ENCODE measurements around the gene KCNH1.

The KCNH1 gene

DNA sequence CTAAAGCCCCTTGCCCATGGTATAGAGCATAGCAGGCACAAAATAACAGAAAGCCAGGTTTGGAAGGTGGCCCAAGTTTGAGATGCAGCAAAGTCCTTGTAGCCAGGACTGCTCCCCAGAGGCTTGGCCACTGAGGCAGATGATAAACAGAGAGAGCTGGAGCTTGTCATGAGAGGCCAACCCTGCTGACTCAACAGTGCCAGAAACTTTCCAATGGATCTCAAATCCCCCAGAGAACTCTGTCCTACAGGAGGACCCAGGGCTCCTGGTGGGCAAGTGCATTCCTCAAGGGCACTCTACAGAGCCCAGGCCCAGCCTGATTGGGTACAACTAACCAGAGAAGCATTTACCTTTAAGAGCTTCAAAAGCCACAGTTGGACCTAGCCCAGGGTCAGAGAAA lies 280.7 kb downstream of the KCNH1 start:
- DNase-seq: no peak

- no peak for DNase-seq
These were observed 283.4 kb downstream of the KCNH1 start for GRCh38 chr1:210850556-210850955.

GRCh38 chr1:210848474-210848873 lies 285.5 kb downstream of the KCNH1 start:
- DNase-seq: no peak

GRCh38 chr1:210841926-210842625 lies 291.9 kb downstream of the KCNH1 start:
- no peak for DNase-seq

GRCh38 chr1:210830034-210831028 lies 303.6 kb downstream of the KCNH1 start:
- no peak for DNase-seq

DNA sequence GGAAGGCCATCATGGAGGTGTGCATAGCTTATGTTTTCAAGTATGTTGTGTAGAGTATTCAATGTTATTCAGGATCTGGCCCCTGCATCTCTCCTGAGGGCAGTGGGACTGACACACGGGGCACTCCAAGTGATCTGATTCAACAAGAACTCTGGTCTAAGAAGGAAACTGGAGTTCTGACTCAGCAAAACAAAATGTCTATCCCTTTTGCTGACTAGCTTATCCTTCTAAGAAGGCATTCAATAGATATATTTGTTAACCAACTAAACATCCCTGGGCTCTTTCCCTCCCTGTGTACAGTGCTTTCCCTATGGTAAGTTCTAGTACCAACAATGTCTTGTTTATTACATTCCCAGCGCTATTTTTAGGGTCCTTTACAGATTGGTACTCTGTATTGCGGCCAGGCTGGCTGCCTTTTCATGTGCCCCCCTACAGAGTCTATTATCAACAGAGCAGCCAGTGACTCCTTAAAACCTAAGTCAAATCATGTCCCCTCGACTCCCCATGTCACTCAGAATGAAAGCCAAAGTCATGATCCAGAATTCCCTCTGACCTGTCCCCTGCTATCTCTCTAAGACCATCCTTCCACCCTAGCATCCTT lies 304.9 kb downstream of the KCNH1 start:
- no peak for DNase-seq

- DNase-seq: no peak
These were observed 306.5 kb downstream of the KCNH1 start for GRCh38 chr1:210827481-210827880.

- no peak for DNase-seq
These were observed 307.3 kb downstream of the KCNH1 start for GRCh38 chr1:210826686-210827085.

GRCh38 chr1:210822932-210823331 lies 311.0 kb downstream of the KCNH1 start:
- no peak for DNase-seq

- no peak for DNase-seq
These were observed 311.7 kb downstream of the KCNH1 start for GRCh38 chr1:210822241-210822640.

DNA sequence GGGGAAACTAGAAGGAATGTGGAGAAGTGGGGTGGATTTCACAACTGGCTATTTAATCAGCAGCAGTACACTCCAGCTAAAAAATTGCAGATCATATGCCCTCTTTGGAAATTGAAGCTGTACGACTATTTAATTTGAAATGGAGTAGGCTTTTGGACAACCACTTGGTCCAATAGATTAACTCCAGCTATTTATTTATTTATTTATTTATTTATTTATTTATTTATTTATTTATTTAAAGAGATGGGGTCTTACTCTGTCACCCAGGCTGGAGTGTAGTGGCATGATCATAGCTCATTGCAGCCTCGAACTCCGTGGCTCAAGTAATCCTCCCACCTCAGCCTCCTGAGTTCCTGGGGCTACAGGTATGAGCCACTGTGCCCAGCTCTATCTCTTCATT lies 312.3 kb downstream of the KCNH1 start:
- DNase-seq: no peak

DNA sequence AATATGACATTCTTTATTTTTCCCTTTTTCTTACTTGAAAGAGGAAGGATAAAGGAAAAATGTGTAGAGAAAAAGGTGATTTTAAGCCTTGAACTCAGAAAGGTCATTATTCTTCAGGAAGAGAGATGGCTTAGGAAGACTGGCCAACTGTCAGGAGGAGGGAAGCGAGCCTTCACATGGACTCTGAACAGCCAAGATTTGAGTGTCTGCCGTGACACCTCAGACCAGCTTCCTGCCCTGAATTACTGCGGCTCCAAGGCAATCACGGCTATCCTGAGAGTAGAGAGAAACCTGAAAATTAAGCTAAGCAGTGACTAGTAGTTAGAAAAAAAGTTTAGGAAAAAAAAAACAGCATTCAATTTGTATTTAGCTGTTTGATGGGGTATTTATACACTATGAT lies 314.7 kb downstream of the KCNH1 start:
- DNase-seq: no peak

DNA sequence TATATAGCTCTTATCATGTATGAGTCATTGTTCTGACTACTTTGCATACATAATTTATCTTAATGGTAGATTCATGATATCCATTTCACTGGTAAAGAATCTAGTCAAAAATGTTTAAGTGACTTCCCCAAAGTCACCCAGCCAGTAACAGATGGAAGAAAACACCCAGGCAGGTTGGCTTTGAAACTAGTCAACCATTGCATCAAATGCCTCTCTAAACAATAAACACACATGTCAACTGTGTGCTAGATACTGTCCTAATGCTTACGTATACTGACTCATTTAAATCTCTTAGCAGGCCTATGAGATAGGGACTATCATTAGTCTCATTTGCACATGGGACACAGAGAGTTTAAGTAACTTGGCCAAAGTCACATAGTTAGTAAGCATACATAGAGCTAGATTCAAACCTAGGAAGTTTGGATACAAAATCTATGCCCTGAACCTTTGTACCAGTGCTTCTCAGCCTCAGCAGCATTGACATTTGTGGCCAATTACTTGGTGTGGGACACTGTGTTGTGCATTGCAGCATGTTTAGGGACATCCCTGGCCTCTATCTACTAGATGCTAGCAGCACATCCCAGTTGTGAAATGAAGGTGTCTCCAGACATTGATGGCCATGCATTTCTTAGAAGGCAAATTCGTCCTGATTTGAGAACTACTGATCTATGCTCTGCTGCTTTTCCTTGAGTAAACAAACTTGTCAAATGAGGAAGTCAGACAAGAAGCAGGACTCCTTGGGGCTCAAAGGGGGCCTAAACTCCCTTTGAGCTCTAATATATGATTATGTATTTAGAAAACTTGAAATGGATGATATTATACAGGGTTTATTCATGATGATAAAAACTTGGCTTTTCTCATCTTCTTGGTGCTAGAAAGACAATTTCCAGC lies 316.3 kb downstream of the KCNH1 start:
- no peak for DNase-seq

DNA sequence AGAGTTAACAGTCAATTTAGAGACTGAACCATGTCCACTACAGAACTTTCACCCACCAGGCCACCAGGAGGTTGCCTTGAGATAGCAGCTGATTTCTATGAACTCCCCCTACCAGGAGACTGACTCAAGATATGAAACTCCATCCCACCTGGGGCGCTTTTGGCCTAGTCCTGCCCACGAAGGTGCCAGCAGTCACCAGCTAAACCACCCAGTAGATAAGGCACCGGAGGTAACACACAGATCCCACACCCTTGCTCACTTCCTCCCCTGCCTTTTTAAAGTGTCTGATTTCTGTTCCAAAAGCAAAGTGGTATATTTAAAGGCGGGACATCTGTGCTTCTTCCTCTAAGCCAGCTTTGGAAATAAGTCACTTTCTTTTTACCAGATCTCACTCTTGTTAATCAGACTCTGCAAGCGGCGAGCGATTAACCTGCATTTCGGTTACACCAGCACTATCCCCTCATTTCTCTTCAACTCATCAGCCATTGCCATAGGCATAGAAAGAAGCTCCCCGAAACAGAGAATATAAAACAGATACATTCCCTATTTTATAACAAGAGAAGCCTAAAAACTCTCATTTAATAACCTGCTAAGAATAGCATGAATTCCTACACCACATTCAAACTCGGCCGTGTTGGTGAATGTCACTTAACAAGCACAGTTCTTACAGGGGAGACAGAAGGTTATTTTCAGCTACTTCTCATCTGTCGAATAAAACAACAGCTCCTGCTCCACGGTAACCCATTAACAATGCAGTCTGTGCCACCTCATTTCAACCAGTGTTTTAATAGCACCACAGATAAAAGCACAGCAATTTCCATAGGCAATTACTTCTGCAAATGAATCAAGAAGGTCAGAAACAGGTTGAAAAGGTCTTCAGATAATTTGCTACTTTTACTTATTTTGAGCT lies 318.1 kb downstream of the KCNH1 start:
- no peak for DNase-seq

DNA sequence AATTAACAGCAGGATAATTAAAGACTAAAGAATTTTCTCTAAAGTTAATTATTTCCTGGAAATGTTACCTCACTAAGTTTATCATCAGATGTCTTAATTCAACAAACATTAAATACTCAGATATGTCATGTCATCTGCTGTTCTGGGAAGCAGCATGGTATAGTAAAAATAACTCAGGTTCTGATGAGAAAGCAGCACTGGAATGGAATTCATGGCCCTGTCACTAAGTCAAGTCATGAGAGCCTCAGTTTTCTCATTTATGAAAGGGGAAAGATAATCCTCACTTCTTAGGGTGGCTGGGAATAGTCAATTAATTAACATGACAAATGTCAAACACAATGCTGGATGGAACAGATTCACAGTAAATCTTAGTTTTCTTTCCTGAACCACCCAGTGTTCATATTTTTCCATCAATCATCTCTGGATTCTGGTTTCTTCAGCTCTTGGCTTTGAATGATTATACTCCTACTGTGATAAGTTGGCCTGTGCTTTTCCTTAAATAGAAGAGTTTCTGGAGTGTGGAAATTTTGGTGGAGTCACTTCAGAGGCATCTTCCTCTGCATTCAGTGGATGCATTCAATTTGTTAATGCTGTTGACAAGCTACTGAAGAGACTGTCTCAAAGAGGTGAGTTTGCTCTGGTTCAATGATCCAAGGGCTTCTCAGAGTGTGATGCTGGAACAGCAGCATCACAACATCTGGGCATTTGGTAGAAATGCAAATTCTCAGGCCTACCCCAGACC lies 319.4 kb downstream of the KCNH1 start:
- DNase-seq: no peak

DNA sequence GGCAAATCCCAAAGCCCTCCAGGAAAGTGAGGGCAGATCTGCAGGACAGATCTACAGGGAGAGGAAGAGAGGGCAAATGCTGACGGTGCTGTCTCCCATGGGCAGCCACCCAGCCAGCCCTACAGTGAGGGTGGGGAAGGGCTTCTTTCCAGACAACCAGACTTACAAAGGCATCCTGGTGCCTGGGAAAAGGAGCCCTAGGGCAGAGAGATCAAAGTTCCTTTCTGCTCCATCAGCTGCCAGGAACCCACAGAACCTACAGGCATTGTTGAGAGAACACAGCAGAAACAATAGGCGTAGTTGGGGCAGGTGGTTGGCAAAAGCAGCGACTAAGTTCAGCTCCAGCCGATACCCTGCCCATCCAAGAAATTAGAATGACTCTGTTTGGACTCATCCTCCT lies 332.4 kb downstream of the KCNH1 start:
- no peak for DNase-seq

GRCh38 chr1:210800756-210801155 lies 333.2 kb downstream of the KCNH1 start:
- DNase-seq: no peak

DNA sequence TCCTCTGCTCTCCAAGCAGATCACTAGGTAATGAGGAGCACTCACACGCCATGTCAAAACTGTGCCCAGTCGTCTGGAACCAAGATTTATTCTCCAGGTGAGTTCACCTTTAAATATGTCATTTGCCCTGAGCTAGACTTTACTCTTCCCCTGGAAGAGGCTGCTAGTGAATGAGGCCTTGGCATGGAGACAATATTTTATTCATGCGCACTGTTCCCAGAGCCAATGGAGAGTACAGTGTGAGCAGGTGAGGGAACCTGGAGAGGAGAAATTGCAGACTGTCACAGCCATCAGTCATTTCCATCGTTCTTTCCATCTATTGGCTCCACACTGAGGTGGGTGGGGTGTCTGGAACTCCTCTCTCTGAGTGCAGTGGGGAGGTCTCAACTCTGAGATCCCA lies 333.6 kb downstream of the KCNH1 start:
- no peak for DNase-seq

GRCh38 chr1:210797422-210797821 lies 336.5 kb downstream of the KCNH1 start:
- no peak for DNase-seq

DNA sequence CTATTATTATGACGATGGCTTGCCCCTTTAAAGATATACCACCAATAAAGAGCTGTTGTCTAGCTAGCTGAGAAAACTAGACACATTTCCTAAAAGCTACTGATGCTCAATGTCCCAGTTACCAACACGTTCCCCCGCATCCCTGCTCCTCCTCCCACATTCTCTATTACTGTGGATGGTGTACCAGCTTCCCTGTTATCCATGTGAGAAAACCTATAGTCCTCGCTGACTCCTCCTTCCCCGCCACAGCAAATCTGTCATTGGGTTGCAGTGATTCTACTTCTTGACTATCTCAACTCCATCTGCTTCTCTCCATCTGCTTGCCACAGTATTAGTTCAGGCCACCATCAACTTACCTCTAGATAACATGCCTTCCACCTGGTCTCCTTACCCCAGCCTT lies 337.5 kb downstream of the KCNH1 start:
- DNase-seq: no peak

- DNase-seq: no peak
These were observed 339.5 kb downstream of the KCNH1 start for GRCh38 chr1:210794445-210794844.

Measured in GF-D8 (cell line).